ENCODE measurements around the gene SMCO2. TPM values are rescaled to one million over a fixed set of nuclear protein-coding genes. Genes with fewer than 3 reads are reported as not detected.
"Not testable (repeated sequence)": the region's sequence is repeated elsewhere in the genome, so short reads cannot be mapped to it uniquely, and the experiment has no call there.

SMCO2 gene
- total and polyA plus RNA-seq, 2 experiments from 2014 or later: not detected

DNA sequence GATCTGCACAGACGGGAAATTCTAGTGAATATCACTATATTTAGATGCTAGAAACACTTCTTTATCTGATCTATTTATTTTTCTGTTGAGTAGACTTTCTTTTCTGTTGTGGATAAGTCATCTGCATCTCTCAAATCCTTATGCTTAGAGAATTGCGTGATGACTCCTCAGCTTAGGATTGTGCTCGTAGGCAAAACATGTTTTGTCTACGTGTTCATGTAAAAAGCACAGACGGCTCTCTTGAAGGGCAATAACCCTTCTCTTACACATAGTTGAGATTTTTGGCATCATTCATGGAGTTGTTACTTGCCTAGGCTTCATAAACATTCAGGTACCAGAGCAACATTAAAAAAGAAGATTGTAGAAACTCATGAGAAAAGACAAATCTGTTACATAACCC is 96.1 kb downstream of the SMCO2 start:
- TF ChIP-seq EZH2phosphoT487 (IDR thresholded peaks at IDR 0.05; ENCODE audit: low read depth, severe bottlenecking, unreplicated experiment) (no peak), EZH2 (IDR thresholded peaks at IDR 0.05; ENCODE audit: borderline replicate concordance) (no peak)
- TF ChIP-seq, protein P1, sequence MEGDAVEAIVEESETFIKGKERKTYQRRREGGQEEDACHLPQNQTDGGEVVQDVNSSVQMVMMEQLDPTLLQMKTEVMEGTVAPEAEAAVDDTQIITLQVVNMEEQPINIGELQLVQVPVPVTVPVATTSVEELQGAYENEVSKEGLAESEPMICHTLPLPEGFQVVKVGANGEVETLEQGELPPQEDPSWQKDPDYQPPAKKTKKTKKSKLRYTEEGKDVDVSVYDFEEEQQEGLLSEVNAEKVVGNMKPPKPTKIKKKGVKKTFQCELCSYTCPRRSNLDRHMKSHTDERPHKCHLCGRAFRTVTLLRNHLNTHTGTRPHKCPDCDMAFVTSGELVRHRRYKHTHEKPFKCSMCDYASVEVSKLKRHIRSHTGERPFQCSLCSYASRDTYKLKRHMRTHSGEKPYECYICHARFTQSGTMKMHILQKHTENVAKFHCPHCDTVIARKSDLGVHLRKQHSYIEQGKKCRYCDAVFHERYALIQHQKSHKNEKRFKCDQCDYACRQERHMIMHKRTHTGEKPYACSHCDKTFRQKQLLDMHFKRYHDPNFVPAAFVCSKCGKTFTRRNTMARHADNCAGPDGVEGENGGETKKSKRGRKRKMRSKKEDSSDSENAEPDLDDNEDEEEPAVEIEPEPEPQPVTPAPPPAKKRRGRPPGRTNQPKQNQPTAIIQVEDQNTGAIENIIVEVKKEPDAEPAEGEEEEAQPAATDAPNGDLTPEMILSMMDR (IDR thresholded peaks at IDR 0.05; ENCODE audit: poor library complexity): no peak
- Histone ChIP-seq H3K36me3 (replicated peaks; ENCODE audit: insufficient read depth, low read depth) (no peaks in the 10 kb centered on the region), H3K4me3 (no peak overlapping the region), H3K27ac (peak overlapping the region; percentile 52), H3K9me3 (ENCODE audit: low read depth) (no peaks in the 10 kb centered on the region), H3K79me2 (peaks cover 85% of the 10 kb centered on the region), H3K4me2 (peak overlapping the region; percentile 5), H2AFZ (no peak overlapping the region), H3K27me3 (no peaks in the 10 kb centered on the region), H3K9me2 (replicated peaks; ENCODE audit: insufficient read depth) (no peaks in the 10 kb centered on the region), H3K4me1 (ENCODE audit: insufficient read depth) (peaks cover 13% of the 10 kb centered on the region), H4K20me1 (ENCODE audit: insufficient read depth, poor library complexity, severe bottlenecking) (peaks cover 2% of the 10 kb centered on the region)
- peak; percentile 66 for DNase-seq (ENCODE audit: low spot score)
- WGBS (ENCODE audit: low lambda C conversion rate, missing lambda C conversion rate): 46% methylated on average over 5 of the region's 5 CpGs

DNA sequence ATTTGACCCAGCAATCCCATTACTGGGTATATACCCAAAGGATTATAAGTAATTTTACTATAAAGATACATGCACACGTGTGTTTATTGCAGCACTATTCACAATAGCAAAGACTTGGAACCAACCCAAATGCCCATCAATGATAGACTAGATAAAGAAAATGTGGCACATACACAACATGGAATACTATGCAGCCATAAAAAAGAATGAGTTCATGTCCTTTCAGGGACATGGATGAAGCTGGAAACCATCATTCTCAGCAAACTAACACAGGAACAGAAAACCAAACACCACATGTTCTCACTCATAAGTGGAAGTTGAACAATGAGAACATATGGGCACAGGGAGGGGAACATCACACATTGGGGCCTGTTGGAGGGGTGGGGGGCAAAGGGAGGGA is 98.3 kb downstream of the SMCO2 start:
- H3K27ac ChIP-seq; H3K9me2 ChIP-seq (replicated peaks; ENCODE audit: insufficient read depth); H4K20me1 ChIP-seq (ENCODE audit: insufficient read depth, poor library complexity, severe bottlenecking); H3K4me2 ChIP-seq; H3K36me3 ChIP-seq (replicated peaks; ENCODE audit: insufficient read depth, low read depth); DNase-seq (ENCODE audit: low spot score); H3K4me3 ChIP-seq; H3K27me3 ChIP-seq; H2AFZ ChIP-seq; H3K9me3 ChIP-seq (ENCODE audit: low read depth): not testable (repeated sequence)
- Histone ChIP-seq H3K4me1 (ENCODE audit: insufficient read depth) (peaks cover 11% of the 10 kb centered on the region), H3K79me2 (peaks cover 82% of the 10 kb centered on the region)
- WGBS (ENCODE audit: low lambda C conversion rate, missing lambda C conversion rate): 100% methylated on average over 1 of the region's 1 CpG

DNA sequence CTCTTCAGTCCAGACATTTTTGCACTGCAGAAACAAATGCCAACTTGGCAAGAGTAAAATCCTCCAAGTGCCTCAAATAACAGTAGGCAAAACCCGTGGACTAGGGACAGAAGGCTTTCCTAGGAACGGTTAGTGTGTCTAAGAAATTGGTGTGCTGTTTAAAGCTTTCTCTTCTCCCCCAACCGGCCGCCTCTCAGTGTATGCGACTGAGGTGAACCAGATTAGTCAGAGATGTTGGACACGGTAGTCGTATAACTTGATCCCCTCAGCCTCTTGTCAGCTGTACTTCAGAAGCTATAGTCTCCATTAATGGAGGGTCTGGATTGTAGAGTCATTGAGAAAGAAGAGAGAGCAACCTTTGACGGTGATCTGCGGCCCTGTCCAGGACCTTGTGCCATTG is 99.1 kb downstream of the SMCO2 start:
- TF ChIP-seq, protein P1 (IDR thresholded peaks at IDR 0.05; ENCODE audit: poor library complexity): no peak
- TF ChIP-seq EZH2 (IDR thresholded peaks at IDR 0.05; ENCODE audit: borderline replicate concordance): no peak
- TF ChIP-seq EZH2phosphoT487 (IDR thresholded peaks at IDR 0.05; ENCODE audit: low read depth, severe bottlenecking, unreplicated experiment): no peak
- Histone ChIP-seq H4K20me1 (ENCODE audit: insufficient read depth, poor library complexity, severe bottlenecking) (no peaks in the 10 kb centered on the region), H3K4me3 (no peak overlapping the region), H3K4me1 (ENCODE audit: insufficient read depth) (peaks cover 18% of the 10 kb centered on the region), H3K79me2 (peaks cover 77% of the 10 kb centered on the region), H3K4me2 (no peak overlapping the region), H3K27ac (no peak overlapping the region), H3K36me3 (replicated peaks; ENCODE audit: insufficient read depth, low read depth) (no peaks in the 10 kb centered on the region), H2AFZ (no peak overlapping the region), H3K9me3 (ENCODE audit: low read depth) (no peaks in the 10 kb centered on the region), H3K9me2 (replicated peaks; ENCODE audit: insufficient read depth) (no peaks in the 10 kb centered on the region), H3K27me3 (no peaks in the 10 kb centered on the region)
- no peak for DNase-seq (ENCODE audit: low spot score)
- 77% methylated on average over 9 of the region's 9 CpGs for WGBS (ENCODE audit: low lambda C conversion rate, missing lambda C conversion rate)

DNA sequence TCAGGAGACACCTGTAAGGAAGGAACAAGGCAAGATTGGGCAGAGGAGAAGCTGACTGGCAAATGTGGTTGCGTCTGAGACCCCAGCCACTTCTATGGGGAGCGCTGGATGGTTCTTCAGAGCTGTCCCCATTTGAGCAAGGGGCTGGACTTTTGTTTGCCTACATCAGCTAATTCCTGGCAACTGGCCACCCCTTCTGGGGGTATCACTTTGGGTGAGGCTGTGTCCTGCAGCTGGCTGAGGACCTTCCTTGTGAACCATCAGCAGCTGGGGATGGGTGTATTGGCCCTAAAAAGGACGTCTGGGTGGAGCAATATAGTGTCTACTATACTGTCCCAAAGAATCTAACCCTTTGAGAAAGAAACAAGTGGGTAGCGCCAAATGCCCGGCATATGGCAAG is 101.1 kb downstream of the SMCO2 start:
- no peak for DNase-seq (ENCODE audit: low spot score)
- Histone ChIP-seq H3K27ac (no peak overlapping the region), H2AFZ (no peak overlapping the region), H3K9me3 (ENCODE audit: low read depth) (no peaks in the 10 kb centered on the region), H3K9me2 (replicated peaks; ENCODE audit: insufficient read depth) (no peaks in the 10 kb centered on the region), H3K36me3 (replicated peaks; ENCODE audit: insufficient read depth, low read depth) (no peaks in the 10 kb centered on the region), H3K27me3 (no peaks in the 10 kb centered on the region), H4K20me1 (ENCODE audit: insufficient read depth, poor library complexity, severe bottlenecking) (no peaks in the 10 kb centered on the region), H3K4me1 (ENCODE audit: insufficient read depth) (peaks cover 18% of the 10 kb centered on the region), H3K79me2 (peaks cover 80% of the 10 kb centered on the region), H3K4me3 (no peak overlapping the region), H3K4me2 (no peak overlapping the region)
- 96% methylated on average over 5 of the region's 5 CpGs for WGBS (ENCODE audit: low lambda C conversion rate, missing lambda C conversion rate)
- TF ChIP-seq EZH2 (IDR thresholded peaks at IDR 0.05; ENCODE audit: borderline replicate concordance) (no peak), EZH2phosphoT487 (IDR thresholded peaks at IDR 0.05; ENCODE audit: low read depth, severe bottlenecking, unreplicated experiment) (no peak)
- TF ChIP-seq, protein P1 (IDR thresholded peaks at IDR 0.05; ENCODE audit: poor library complexity): no peak
